Vagina (tissue), 2 donors: ENCODE data around the gene STX3. TPM values are rescaled to one million over a fixed set of nuclear protein-coding genes. Genes with fewer than 3 reads are reported as not detected.

Experiments used
- DNase-seq, 2 donors: peaks; one replicate each; pipeline ENCODE4 v3.0.0-alpha.2; 2017; ENCODE audit errors: extremely low spot score in 2 of 2
- H3K27ac ChIP-seq: fragments of 200-600 bp; sonication (generic); one replicate; pipeline ENCODE4 v1.5.1; 2019
- H3K27me3 ChIP-seq: fragments of 200-600 bp; sonication (generic); one replicate; pipeline ENCODE4 v1.5.1; 2019
- H3K36me3 ChIP-seq, 2 donors: fragments of 200-600 bp; sonication (generic); one replicate each; pipeline ENCODE4 v1.5.1; 2017 to 2019
- H3K4me1 ChIP-seq: fragments of 200-600 bp; sonication (generic); one replicate; pipeline ENCODE4 v1.5.1; 2019
- H3K4me3 ChIP-seq, 2 donors: fragments of 200-600 bp; sonication (generic); 1 replicate in 1 of 2; 2 replicates in 1 of 2; pipeline ENCODE4 v1.5.1; 2016 to 2019
- H3K9me3 ChIP-seq: fragments of 200-600 bp; sonication (generic); one replicate; pipeline ENCODE4 v1.5.1; 2019
- CTCF ChIP-seq, 3 experiments: fragments of 450-650 bp in 2 of 3; fragments of 200-600 bp in 1 of 3; sonication (generic) in 1 of 3; IDR thresholded peaks; one replicate each; pipeline ENCODE4 v1.5.1; 2017 to 2019; ENCODE audit warnings: antibody characterized with exemption in 3 of 3, mild to moderate bottlenecking in 2 of 3, moderate library complexity in 2 of 3
- POLR2A ChIP-seq, 2 donors: fragments of 450-650 bp; IDR thresholded peaks; one replicate each; pipeline ENCODE4 v1.6.1; 2017; ENCODE audit warnings: antibody characterized with exemption in 2 of 2, mild to moderate bottlenecking in 2 of 2, moderate library complexity in 2 of 2
- POLR2AphosphoS5 ChIP-seq, 2 donors: sonication (generic); formaldehyde crosslinking; IDR thresholded peaks; one replicate each; pipeline ENCODE4 v1.9.0; 2017; ENCODE audit warnings: antibody characterized with exemption in 2 of 2, mild to moderate bottlenecking in 2 of 2, low read depth in 1 of 2; ENCODE audit not compliant: insufficient read depth in 1 of 2
- intact Hi-C: fragments of 100-400 bp; cut with DNase I; formaldehyde crosslinking; loops from one replicate; pipeline ENCODE4 v1.15.1; 2023
- total RNA-seq: library from RNA; depleted of rRNA; stranded (reverse); fragments of >200 nt; gene quantifications from one replicate; pipeline ENCODE4 v1.2.3, GENCODE V29; 2016

The STX3 gene
- 39.8 TPM for total RNA-seq

- Histone ChIP-seq H3K4me1 (peaks cover 28% of the 10 kb centered on the region), H3K4me3 (peak within 1 kb of the TSS; percentile 60 to 97), H3K27ac (peak within 1 kb of the TSS; percentile 100), H3K27me3 (no peaks in the 10 kb centered on the region), H3K36me3 (no peaks in the 10 kb centered on the region), H3K9me3 (no peaks in the 10 kb centered on the region)
- no peak for DNase-seq
- TF ChIP-seq CTCF (IDR thresholded peaks at IDR 0.05) (no peak), POLR2AphosphoS5 (IDR thresholded peaks at IDR 0.05; ENCODE audit: insufficient read depth in 1 of 2, low read depth in 1 of 2) (no peak), POLR2A (IDR thresholded peaks at IDR 0.05) (peak in 1 of 2 donors; percentile 58)
- intact Hi-C loops = loop anchor here (2.0 kb wide), 1 partner anchor 48 kb away; no protein-coding TSS in a partner anchor
Observed at GRCh38 chr11:59754859-59755700, at the start of gene STX3. STX3 (plus strand) TSS chr11:59755376; CDS start chr11:59755606, 230 bp downstream.

GRCh38 chr11:59706518-59707285, 48.5 kb upstream of the STX3 start:
- H3K9me3 ChIP-seq = no peaks in the 10 kb centered on the region
- H3K4me3 ChIP-seq = no peak overlapping the region
- TF ChIP-seq POLR2AphosphoS5 (IDR thresholded peaks at IDR 0.05; ENCODE audit: insufficient read depth in 1 of 2, low read depth in 1 of 2) (no peak), CTCF (IDR thresholded peaks at IDR 0.05) (no peak), POLR2A (IDR thresholded peaks at IDR 0.05) (no peak)
- no peak overlapping the region for H3K27ac ChIP-seq
- H3K27me3 ChIP-seq = no peaks in the 10 kb centered on the region
- intact Hi-C loops = no loop called here
- no peak for DNase-seq
- no peaks in the 10 kb centered on the region for H3K36me3 ChIP-seq
- no peaks in the 10 kb centered on the region for H3K4me1 ChIP-seq

- no peak for TF ChIP-seq CTCF (IDR thresholded peaks at IDR 0.05)
- TF ChIP-seq POLR2A (IDR thresholded peaks at IDR 0.05) = no peak
- no peak for TF ChIP-seq POLR2AphosphoS5 (IDR thresholded peaks at IDR 0.05; ENCODE audit: insufficient read depth in 1 of 2, low read depth in 1 of 2)
- H3K36me3 ChIP-seq = no peaks in the 10 kb centered on the region
- H3K27ac ChIP-seq = no peak overlapping the region
- H3K4me1 ChIP-seq = no peaks in the 10 kb centered on the region
- intact Hi-C loops = no loop called here
- H3K9me3 ChIP-seq = no peaks in the 10 kb centered on the region
- DNase-seq = no peak
- no peaks in the 10 kb centered on the region for H3K27me3 ChIP-seq
- H3K4me3 ChIP-seq = no peak overlapping the region
Observed at GRCh38 chr11:59707371-59707770, 47.8 kb upstream of the STX3 start.

- Histone ChIP-seq H3K4me1 (no peaks in the 10 kb centered on the region), H3K9me3 (no peaks in the 10 kb centered on the region), H3K27me3 (no peaks in the 10 kb centered on the region), H3K36me3 (no peaks in the 10 kb centered on the region), H3K27ac (no peak overlapping the region), H3K4me3 (no peak overlapping the region)
- no peak for DNase-seq
- no peak for TF ChIP-seq CTCF (IDR thresholded peaks at IDR 0.05)
- TF ChIP-seq POLR2A (IDR thresholded peaks at IDR 0.05) = no peak
- no peak for TF ChIP-seq POLR2AphosphoS5 (IDR thresholded peaks at IDR 0.05; ENCODE audit: insufficient read depth in 1 of 2, low read depth in 1 of 2)
- intact Hi-C loops = no loop called here
Observed at GRCh38 chr11:59708537-59708936, 46.6 kb upstream of the STX3 start.
